Measurements from ENCODE around the gene RSBN1. TPM values are rescaled to one million over a fixed set of nuclear protein-coding genes. Genes with fewer than 3 reads are reported as not detected.
"Not testable (repeated sequence)": the region's sequence is repeated elsewhere in the genome, so short reads cannot be mapped to it uniquely, and the experiment has no call there.

RSBN1 gene
- polyA plus RNA-seq, 1 of the 3 experiments (the other 2 are of a cell fraction) = 4.0 TPM

GRCh38 chr1:113732802-113733201, 79.5 kb downstream of the RSBN1 start:
- POLR2A ChIA-PET = no interaction called here
- no peak overlapping the region for H3K4me2 ChIP-seq
- no peaks in the 10 kb centered on the region; the same call in 1 of the 2 replicates for H3K79me2 ChIP-seq (ENCODE audit: insufficient read depth)
- no peak overlapping the region for H2AFZ ChIP-seq (ENCODE audit: low read depth)
- no peaks in the 10 kb centered on the region for H3F3A ChIP-seq (replicated peaks; ENCODE audit: insufficient read depth)
- H3K9ac ChIP-seq = no peak overlapping the region
- H3K27me3 ChIP-seq (ENCODE audit: insufficient read depth) = no peaks in the 10 kb centered on the region
- no peaks in the 10 kb centered on the region for H4K20me1 ChIP-seq (ENCODE audit: insufficient read depth)
- 93% methylated on average over 5 of the region's 5 CpGs for WGBS (ENCODE audit: low lambda C conversion rate)
- H3K27ac ChIP-seq (ENCODE audit: low read depth in 2 of 2, low read length in 1 of 2) = no peak overlapping the region
- CTCF ChIA-PET = no interaction called here
- H3K4me1 ChIP-seq (ENCODE audit: control insufficient read depth in 1 of 2, insufficient read depth in 2 of 2, low read depth in 1 of 2, low read length in 1 of 2) = no peaks in the 10 kb centered on the region
- H3K9me3 ChIP-seq = no peaks in the 10 kb centered on the region
- peaks cover 30 to 33% of the 10 kb centered on the region in 2 experiments for H3K36me3 ChIP-seq (replicated peaks in 1 of 2; ENCODE audit: control insufficient read depth in 1 of 2, insufficient read depth in 2 of 2, low read length in 1 of 2)
- no peaks in the 10 kb centered on the region for H3K9me2 ChIP-seq
- no peak for DNase-seq
- no peak for TF ChIP-seq MAX (IDR thresholded peaks at IDR 0.05; ENCODE audit: low read depth)
- TF ChIP-seq FOXJ3 (CRISPR knock-in tag; IDR thresholded peaks at IDR 0.05) = no peak
- TF ChIP-seq NFIC (IDR thresholded peaks at IDR 0.05; ENCODE audit: borderline replicate concordance) = no peak
- TF ChIP-seq TAF1 (IDR thresholded peaks at IDR 0.05; ENCODE audit: borderline replicate concordance, low read depth, low read length) = no peak
- TF ChIP-seq TCF12 (IDR thresholded peaks at IDR 0.05) = no peak
- TF ChIP-seq RCOR1 (IDR thresholded peaks at IDR 0.05; ENCODE audit: low read length) = no peak
- no peak for TF ChIP-seq USF2 (IDR thresholded peaks at IDR 0.05; ENCODE audit: borderline replicate concordance, low read depth, low read length)
- no peak for TF ChIP-seq REST (IDR thresholded peaks at IDR 0.05; ENCODE audit: low read depth, low read length)
- H3K4me3 ChIP-seq (ENCODE audit: low read depth in 2 of 2, low read length in 1 of 2) = no peak overlapping the region

GRCh38 chr1:113721010-113721409, 91.3 kb downstream of the RSBN1 start:
- H3K9ac ChIP-seq = no peak overlapping the region
- ChIA-PET CTCF (no interaction called here), POLR2A (no interaction called here)
- peaks cover 6% of the 10 kb centered on the region for H3K79me2 ChIP-seq (ENCODE audit: insufficient read depth)
- DNase-seq = no peak
- peaks cover 9% of the 10 kb centered on the region for H3F3A ChIP-seq (replicated peaks; ENCODE audit: insufficient read depth)
- H2AFZ ChIP-seq (ENCODE audit: low read depth) = no peak overlapping the region
- 94% methylated on average over 2 of the region's 2 CpGs for WGBS (ENCODE audit: low lambda C conversion rate)
- no peak overlapping the region; a peak in 1 of 4 replicates for H3K4me3 ChIP-seq (ENCODE audit: low read depth in 2 of 2, low read length in 1 of 2)
- H3K9me3 ChIP-seq = no peaks in the 10 kb centered on the region; the same call in 1 of the 2 replicates
- TF ChIP-seq JUND (IDR thresholded peaks at IDR 0.05) (no peak), EZH2phosphoT487 (IDR thresholded peaks at IDR 0.05; ENCODE audit: borderline replicate concordance, low read depth) (no peak), GABPA (IDR thresholded peaks at IDR 0.05; ENCODE audit: low read depth) (no peak), TEAD4 (IDR thresholded peaks at IDR 0.05; ENCODE audit: borderline replicate concordance, insufficient read depth) (no peak), MXI1 (IDR thresholded peaks at IDR 0.05; ENCODE audit: low read depth, low read length) (no peak), PBX3 (IDR thresholded peaks at IDR 0.05) (no peak), NRF1 (IDR thresholded peaks at IDR 0.05; ENCODE audit: low read depth, low read length) (no peak)
- H3K9me2 ChIP-seq = no peaks in the 10 kb centered on the region
- H4K20me1 ChIP-seq (ENCODE audit: insufficient read depth) = no peaks in the 10 kb centered on the region
- H3K27me3 ChIP-seq (ENCODE audit: insufficient read depth) = no peaks in the 10 kb centered on the region
- no peak overlapping the region for H3K27ac ChIP-seq (ENCODE audit: low read depth in 2 of 2, low read length in 1 of 2)
- H3K4me1 ChIP-seq (ENCODE audit: control insufficient read depth in 1 of 2, insufficient read depth in 2 of 2, low read depth in 1 of 2, low read length in 1 of 2) = no peaks in the 10 kb centered on the region
- H3K4me2 ChIP-seq = no peak overlapping the region
- H3K36me3 ChIP-seq (replicated peaks in 1 of 2; ENCODE audit: control insufficient read depth in 1 of 2, insufficient read depth in 2 of 2, low read length in 1 of 2) = peaks cover 22 to 78% of the 10 kb centered on the region in 2 experiments

- CTCF ChIA-PET = interaction anchor here (0.6 kb wide), 1 partner anchor 1397 kb away, joined by 3 read pairs; no protein-coding TSS in a partner anchor
Measured at GRCh38 chr1:113718621-113719020, 93.7 kb downstream of the RSBN1 start.

More at GRCh38 chr1:113718621-113719020, 93.7 kb downstream of the RSBN1 start:
- H3K27ac ChIP-seq (ENCODE audit: low read depth in 2 of 2, low read length in 1 of 2); H2AFZ ChIP-seq (ENCODE audit: low read depth); H3K4me2 ChIP-seq; H4K20me1 ChIP-seq (ENCODE audit: insufficient read depth); H3K4me3 ChIP-seq (ENCODE audit: low read depth in 2 of 2, low read length in 1 of 2); H3K9me2 ChIP-seq; POLR2A ChIA-PET; H3K9ac ChIP-seq; H3K79me2 ChIP-seq (ENCODE audit: insufficient read depth); H3K27me3 ChIP-seq (ENCODE audit: insufficient read depth); DNase-seq; H3K9me3 ChIP-seq; H3F3A ChIP-seq (replicated peaks; ENCODE audit: insufficient read depth); H3K4me1 ChIP-seq (ENCODE audit: control insufficient read depth in 1 of 2, insufficient read depth in 2 of 2, low read depth in 1 of 2, low read length in 1 of 2): not testable (repeated sequence)
- 97% methylated on average over 5 of the region's 5 CpGs for WGBS (ENCODE audit: low lambda C conversion rate)
- H3K36me3 ChIP-seq (replicated peaks in 1 of 2; ENCODE audit: control insufficient read depth in 1 of 2, insufficient read depth in 2 of 2, low read length in 1 of 2) = peaks cover 18 to 65% of the 10 kb centered on the region in 2 experiments
